Measurements from ENCODE around the gene LRRC74B.
"Not testable (repeated sequence)": the region's sequence is repeated elsewhere in the genome, so short reads cannot be mapped to it uniquely, and the experiment has no call there.

The LRRC74B gene

GRCh38 chr22:21032037-21032867 lies 13.5 kb upstream of the LRRC74B start, which contains the start of gene SLC7A4:
Gene SLC7A4 (minus strand): TSS chr22:21032561. CDS start chr22:21031812, 749 bp downstream.
- no peak for DNase-seq

- DNase-seq: no peak
These were observed 12.7 kb upstream of the LRRC74B start for GRCh38 chr22:21032868-21033688.

- DNase-seq: no peak
These were observed 11.9 kb upstream of the LRRC74B start for GRCh38 chr22:21033895-21034294.

GRCh38 chr22:21034989-21035388 lies 10.8 kb upstream of the LRRC74B start:
- no peak for DNase-seq

GRCh38 chr22:21038405-21038804 lies 7.3 kb upstream of the LRRC74B start:
- no peak for DNase-seq

- not testable (repeated sequence) for DNase-seq
These were observed 6.6 kb upstream of the LRRC74B start for GRCh38 chr22:21039158-21039557.

GRCh38 chr22:21041937-21042336 lies 3.8 kb upstream of the LRRC74B start:
- DNase-seq: no peak

- no peak for DNase-seq
These were observed 2.5 kb upstream of the LRRC74B start for GRCh38 chr22:21042978-21043859.

GRCh38 chr22:21043860-21044535 lies 1.7 kb upstream of the LRRC74B start:
- DNase-seq: no peak

GRCh38 chr22:21044931-21045584 lies 688 bp upstream of the LRRC74B start:
- no peak for DNase-seq

GRCh38 chr22:21047035-21047661 lies 1.4 kb downstream of the LRRC74B start:
- DNase-seq: no peak

- DNase-seq: no peak
These were observed 2.0 kb downstream of the LRRC74B start for GRCh38 chr22:21047730-21048129.

GRCh38 chr22:21048448-21048847 lies 2.7 kb downstream of the LRRC74B start:
- not testable (repeated sequence) for DNase-seq

- not testable (repeated sequence) for DNase-seq
These were observed 3.2 kb downstream of the LRRC74B start for GRCh38 chr22:21048965-21049364.

- DNase-seq: no peak
These were observed 5.5 kb downstream of the LRRC74B start for GRCh38 chr22:21051145-21051830.

GRCh38 chr22:21051831-21052400 lies 6.2 kb downstream of the LRRC74B start:
- no peak for DNase-seq

- DNase-seq: no peak
These were observed 7.1 kb downstream of the LRRC74B start for GRCh38 chr22:21052715-21053459.

- DNase-seq: no peak
These were observed 8.4 kb downstream of the LRRC74B start for GRCh38 chr22:21054046-21054713.

Data from SIG-M5 (cell line).